ENCODE measurements around the gene CD1B. TPM values are rescaled to one million over a fixed set of nuclear protein-coding genes. Genes with fewer than 3 reads are reported as not detected.
"Not testable (repeated sequence)": the region's sequence is repeated elsewhere in the genome, so short reads cannot be mapped to it uniquely, and the experiment has no call there.

The CD1B gene
- polyA plus RNA-seq, 4 donors: 0.61 TPM; not detected in 3

GRCh38 chr1:158329733-158330132, 1.6 kb downstream of the CD1B start:
- no peak for DNase-seq (ENCODE audit: low read depth in 4 of 4, low spot score in 3 of 4)

DNA sequence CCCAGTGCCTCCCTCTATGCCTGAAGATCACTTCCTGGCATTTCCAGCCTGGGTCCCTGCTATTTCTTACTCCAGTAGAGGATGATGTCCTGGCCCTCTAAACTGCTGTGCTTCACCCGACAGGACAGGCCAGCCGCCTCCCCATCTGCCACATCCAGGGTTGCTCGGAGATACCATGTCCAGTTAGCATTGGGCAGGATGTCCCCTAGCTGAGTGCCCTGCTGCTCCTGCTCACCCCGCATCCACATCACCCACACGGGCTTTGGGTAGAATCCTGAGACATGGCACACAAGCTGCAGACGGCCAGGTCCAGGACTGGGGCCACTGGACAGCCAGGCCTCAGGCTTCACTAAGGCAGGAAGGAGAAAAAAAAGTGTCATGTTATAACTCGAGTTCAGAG, 2.0 kb downstream of the CD1B start:
- no peak for DNase-seq (ENCODE audit: low read depth in 4 of 4, low spot score in 3 of 4)

GRCh38 chr1:158328426-158328825, 2.9 kb downstream of the CD1B start:
- no peak for DNase-seq (ENCODE audit: low read depth in 4 of 4, low spot score in 3 of 4)

- DNase-seq (ENCODE audit: low read depth in 4 of 4, low spot score in 3 of 4): no peak
These were observed 3.9 kb downstream of the CD1B start for GRCh38 chr1:158327481-158327880.

DNA sequence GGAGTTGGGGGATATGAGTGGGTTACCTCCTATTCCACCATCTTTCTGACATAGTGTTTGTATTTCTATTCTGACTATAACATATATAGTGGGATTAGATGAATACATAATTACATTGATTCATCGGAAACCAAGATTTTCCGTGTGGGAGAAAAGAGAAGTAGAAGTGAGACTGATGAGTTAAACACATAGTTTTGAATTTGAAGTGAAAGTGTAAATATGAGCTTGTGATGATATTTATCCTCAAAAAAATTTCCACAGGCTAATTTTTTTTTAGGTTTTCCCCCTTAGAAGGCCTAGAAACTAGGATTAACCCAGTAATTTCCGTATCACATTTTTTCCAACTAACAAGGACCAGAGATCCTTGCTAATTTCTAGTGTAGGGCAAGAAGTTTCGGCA, 6.9 kb downstream of the CD1B start:
- DNase-seq (ENCODE audit: low read depth in 4 of 4, low spot score in 3 of 4): no peak

GRCh38 chr1:158323866-158324265, 7.5 kb downstream of the CD1B start:
- DNase-seq (ENCODE audit: low read depth in 4 of 4, low spot score in 3 of 4): no peak

- DNase-seq (ENCODE audit: low read depth in 4 of 4, low spot score in 3 of 4): no peak
These were observed 20.3 kb downstream of the CD1B start for GRCh38 chr1:158311066-158311465.

DNA sequence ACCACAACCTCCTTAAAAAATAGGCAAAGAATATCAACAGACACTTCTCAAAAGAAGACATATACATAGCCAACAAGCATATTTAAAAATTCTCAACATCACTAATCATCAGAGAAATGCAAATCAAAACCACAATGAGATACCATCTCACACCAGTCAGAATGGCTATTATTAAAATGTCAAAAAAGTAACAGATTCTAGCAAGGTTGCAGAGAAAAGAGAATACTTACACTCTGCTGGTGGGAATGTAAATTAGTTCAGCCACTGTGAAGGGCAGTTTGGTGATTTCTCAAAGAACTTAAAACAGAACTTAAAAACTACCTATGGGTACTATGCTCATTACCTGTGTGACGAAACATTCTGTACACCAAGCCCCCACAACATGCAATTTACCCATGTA, 20.7 kb downstream of the CD1B start:
- no peak for DNase-seq (ENCODE audit: low read depth in 4 of 4, low spot score in 3 of 4)

- no peak for DNase-seq (ENCODE audit: low read depth in 4 of 4, low spot score in 3 of 4)
These were observed 35.5 kb downstream of the CD1B start for GRCh38 chr1:158295791-158296190.

- no peak for DNase-seq (ENCODE audit: low read depth in 4 of 4, low spot score in 3 of 4)
These were observed 40.9 kb downstream of the CD1B start for GRCh38 chr1:158290321-158290844.

- no peak for DNase-seq (ENCODE audit: low read depth in 4 of 4, low spot score in 3 of 4)
These were observed 41.5 kb downstream of the CD1B start, which contains the start of gene CD1C for GRCh38 chr1:158289811-158290210. Gene CD1C (plus strand): TSS chr1:158289923. CDS start chr1:158290065, 142 bp downstream.

DNA sequence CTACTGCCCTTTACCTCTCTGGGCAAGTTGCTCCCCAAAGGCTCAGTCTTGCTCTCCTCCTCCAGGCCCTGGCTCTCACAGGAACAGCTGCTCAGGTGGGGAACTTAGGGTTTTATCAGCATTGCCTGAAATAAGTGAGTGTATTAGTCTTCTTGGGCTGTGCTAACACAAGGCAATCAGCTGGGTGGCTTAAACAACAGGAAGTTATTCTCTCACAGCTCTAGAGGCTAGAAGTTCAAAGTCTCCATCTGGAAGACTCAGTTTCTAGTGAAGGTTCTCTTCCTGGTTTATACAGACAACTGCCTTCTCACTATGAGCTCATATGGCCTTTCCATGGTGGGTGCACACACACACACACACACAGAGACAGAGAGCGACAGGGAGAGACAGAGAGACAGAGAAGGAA, 44.4 kb downstream of the CD1B start:
- no peak for DNase-seq (ENCODE audit: low read depth in 4 of 4, low spot score in 3 of 4)

GRCh38 chr1:158286487-158286886, 44.8 kb downstream of the CD1B start:
- no peak for DNase-seq (ENCODE audit: low read depth in 4 of 4, low spot score in 3 of 4)

DNA sequence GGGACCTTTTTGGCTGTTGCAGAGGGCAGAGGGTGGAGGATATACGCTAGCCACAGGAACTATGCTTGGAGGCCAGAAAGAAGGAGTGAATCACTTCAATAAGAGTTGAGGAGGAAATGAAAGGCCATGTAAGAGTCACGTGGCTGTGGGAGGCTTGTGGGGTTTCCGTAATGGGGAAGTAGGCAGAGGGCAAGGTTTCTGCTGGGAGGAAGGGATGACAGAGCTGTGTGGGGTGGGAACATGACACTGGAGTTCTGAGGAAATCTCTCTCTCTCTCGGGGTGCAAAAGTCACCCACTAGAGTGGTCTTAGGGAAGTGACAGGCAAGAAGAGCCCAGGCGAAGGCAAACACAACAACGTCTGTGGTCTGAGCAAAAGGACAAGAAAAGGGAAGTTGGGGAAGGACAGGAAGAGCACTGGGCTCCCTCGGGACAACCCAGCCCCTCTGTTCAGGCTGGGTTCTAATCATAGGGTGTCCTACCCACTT, 45.5 kb downstream of the CD1B start:
- no peak for DNase-seq (ENCODE audit: low read depth in 4 of 4, low spot score in 3 of 4)

GRCh38 chr1:158283965-158284364, 47.4 kb downstream of the CD1B start:
- no peak for DNase-seq (ENCODE audit: low read depth in 4 of 4, low spot score in 3 of 4)

GRCh38 chr1:158282421-158282820, 48.9 kb downstream of the CD1B start:
- DNase-seq (ENCODE audit: low read depth in 4 of 4, low spot score in 3 of 4): not testable (repeated sequence)

Other genes starting within 250 kb of the CD1B start
- gene CD1D, start 150.6 kb downstream of the CD1B start, polyA plus RNA-seq (ENCODE audit: insufficient read length in 4 of 4): 1 to 10 TPM; 5.3 to 6.8 (median 5.9) TPM
- gene CD1A, start 77.1 kb downstream of the CD1B start, polyA plus RNA-seq (ENCODE audit: insufficient read length in 4 of 4): under 1 TPM in 1 of 4 donors, not detected in 3; 0.25 TPM
- 1 to 10 TPM; 1.0 to 1.4 (median 1.2) TPM for gene CD1C, start 41.6 kb downstream of the CD1B start, polyA plus RNA-seq (ENCODE audit: insufficient read length in 4 of 4)
- gene CD1E, start 22.4 kb upstream of the CD1B start, polyA plus RNA-seq (ENCODE audit: insufficient read length in 4 of 4): 1 to 10 TPM in 1 of 4 donors, under 1 TPM in 1, not detected in 2; 0.21 to 1.8 TPM
- not detected for gene OR10T2, start 67.9 kb upstream of the CD1B start, polyA plus RNA-seq (ENCODE audit: insufficient read length in 4 of 4)
- gene OR10K2, start 94.7 kb upstream of the CD1B start, polyA plus RNA-seq (ENCODE audit: insufficient read length in 4 of 4): under 1 TPM in 1 of 4 donors, not detected in 3; 0.01 TPM
- under 1 TPM in 1 of 4 donors, not detected in 3; 0.06 TPM for gene OR10K1, start 130.3 kb upstream of the CD1B start, polyA plus RNA-seq (ENCODE audit: insufficient read length in 4 of 4)
- gene OR10R2, start 140.7 kb upstream of the CD1B start, polyA plus RNA-seq (ENCODE audit: insufficient read length in 4 of 4): not detected
- not detected for gene OR6Y1, start 222.9 kb upstream of the CD1B start, polyA plus RNA-seq (ENCODE audit: insufficient read length in 4 of 4)
- not detected for gene OR6P1, start 239.0 kb upstream of the CD1B start, polyA plus RNA-seq (ENCODE audit: insufficient read length in 4 of 4)
- not detected for gene OR10X1, start 248.4 kb upstream of the CD1B start, polyA plus RNA-seq (ENCODE audit: insufficient read length in 4 of 4)

Measured in right renal pelvis (tissue), 4 donors.